Cortex of kidney (tissue), 1 donor: Measurements from ENCODE around the gene FCER2.
A peak's percentile ranks its signal among the peaks of the same experiment; 100 is the strongest.

ENCODE experiments used
- DNase-seq: peaks from one replicate; lab custom pipeline; 2025; lab: John Stamatoyannopoulos, UW

FCER2 gene

GRCh38 chr19:7701049-7701653 is 780 bp downstream of the FCER2 start:
- DNase-seq: no peak

- DNase-seq: no peak
Observed at GRCh38 chr19:7699417-7700401, 2.2 kb downstream of the FCER2 start.

GRCh38 chr19:7699003-7699402 is 2.9 kb downstream of the FCER2 start:
- DNase-seq: no peak

- no peak for DNase-seq
Observed at GRCh38 chr19:7698583-7698982, 3.3 kb downstream of the FCER2 start.

- DNase-seq: no peak
Observed at GRCh38 chr19:7697721-7698287, 4.1 kb downstream of the FCER2 start.

- DNase-seq: no peak
Observed at GRCh38 chr19:7694499-7694898, 7.4 kb downstream of the FCER2 start.

GRCh38 chr19:7692417-7693088 is 9.4 kb downstream of the FCER2 start:
- DNase-seq: no peak

- no peak for DNase-seq
Observed at GRCh38 chr19:7691497-7691896, 10.4 kb downstream of the FCER2 start.

GRCh38 chr19:7690779-7691258 is 11.1 kb downstream of the FCER2 start:
- no peak for DNase-seq

GRCh38 chr19:7689165-7689564 is 12.8 kb downstream of the FCER2 start:
- DNase-seq: no peak

GRCh38 chr19:7687177-7687576 is 14.8 kb downstream of the FCER2 start:
- no peak for DNase-seq

- no peak for DNase-seq
Observed at GRCh38 chr19:7685546-7686445, 16.1 kb downstream of the FCER2 start.

- no peak for DNase-seq
Observed at GRCh38 chr19:7682175-7682855, 19.6 kb downstream of the FCER2 start.

GRCh38 chr19:7681340-7682174 is 20.4 kb downstream of the FCER2 start:
- no peak for DNase-seq

- peak; percentile 50 for DNase-seq
Observed at GRCh38 chr19:7680606-7681339, 21.2 kb downstream of the FCER2 start, which contains the start of gene TRAPPC5. Gene TRAPPC5, plus strand, starts transcription at chr19:7680833. Its CDS starts 1,421 bp downstream, at chr19:7682254.

- no peak for DNase-seq
Observed at GRCh38 chr19:7679771-7680605, 21.9 kb downstream of the FCER2 start.

- DNase-seq: no peak
Observed at GRCh38 chr19:7678971-7679751, 22.8 kb downstream of the FCER2 start.
